HL-60 (cell line): ENCODE measurements around the gene HYAL3.

Experiments
- DNase-seq, 2 experiments: peaks; one replicate each; pipeline ENCODE4 v3.0.0-alpha.2; 2010 to 2020; ENCODE audit warnings: low read depth in 1 of 2, low spot score in 1 of 2
- H3K27ac ChIP-seq: fragments of 250-450 bp; sonication (Bioruptor Pico); replicated peaks from 2 replicates; pipeline ENCODE4 v1.5.1; 2020; ENCODE audit warnings: mild to moderate bottlenecking, moderate library complexity
- H3K27me3 ChIP-seq: fragments of 250-450 bp; sonication (Bioruptor Pico); 2 replicates; pipeline ENCODE4 v1.5.1; 2021; ENCODE audit warnings: mild to moderate bottlenecking, moderate library complexity; ENCODE audit not compliant: insufficient read depth, poor library complexity, severe bottlenecking
- H3K4me3 ChIP-seq: replicated peaks from 2 replicates; pipeline ENCODE4 v1.5.1; 2011; ENCODE audit warnings: mild to moderate bottlenecking, control low read depth, low read length; ENCODE audit not compliant: insufficient read depth
- GABPA ChIP-seq: IDR thresholded peaks from 2 replicates; pipeline ENCODE4 v1.6.1; 2012; ENCODE audit warnings: low read depth
- POLR2AphosphoS5 ChIP-seq: IDR thresholded peaks from 2 replicates; pipeline ENCODE4 v1.6.1; 2012; ENCODE audit warnings: low read depth
- SPI1 ChIP-seq: IDR thresholded peaks from 2 replicates; pipeline ENCODE4 v1.6.1; 2012; ENCODE audit warnings: low read depth, mild to moderate bottlenecking, borderline replicate concordance
- TF ChIP-seq, protein P1 (sequence below): IDR thresholded peaks from 2 replicates; pipeline ENCODE4 v1.6.1; 2012; ENCODE audit warnings: low read depth; ENCODE audit not compliant: insufficient replicate concordance
- TF ChIP-seq, protein P2 (sequence below): IDR thresholded peaks from one replicate; pipeline ENCODE4 v1.5.1; 2011; ENCODE audit warnings: low read length, control low read depth, inconsistent platforms; ENCODE audit not compliant: insufficient read depth

HYAL3 gene

DNA sequence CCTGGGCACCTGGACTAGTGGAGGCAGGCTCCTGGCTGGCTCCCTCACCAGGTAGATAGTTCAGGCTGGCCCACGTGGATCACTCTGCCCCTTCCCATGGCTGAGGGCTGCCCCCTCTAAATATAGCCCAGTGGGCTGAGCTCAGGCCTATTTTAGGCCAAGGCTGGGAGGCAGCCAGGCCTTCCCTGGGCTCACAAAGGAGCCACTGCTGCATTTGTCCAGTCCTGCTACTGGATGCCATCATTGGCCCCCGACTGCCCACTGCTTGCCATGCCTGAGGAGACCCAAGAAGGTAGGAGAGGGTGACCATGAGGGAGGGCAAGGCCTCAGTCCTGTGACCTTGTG, 20.4 kb downstream of the HYAL3 start, which contains the start of gene LSMEM2:
LSMEM2 (plus strand) TSS at position 208 of the 345 bp plus-strand sequence; CDS start at position 235, 27 bp downstream.
- TF ChIP-seq, protein P1, sequence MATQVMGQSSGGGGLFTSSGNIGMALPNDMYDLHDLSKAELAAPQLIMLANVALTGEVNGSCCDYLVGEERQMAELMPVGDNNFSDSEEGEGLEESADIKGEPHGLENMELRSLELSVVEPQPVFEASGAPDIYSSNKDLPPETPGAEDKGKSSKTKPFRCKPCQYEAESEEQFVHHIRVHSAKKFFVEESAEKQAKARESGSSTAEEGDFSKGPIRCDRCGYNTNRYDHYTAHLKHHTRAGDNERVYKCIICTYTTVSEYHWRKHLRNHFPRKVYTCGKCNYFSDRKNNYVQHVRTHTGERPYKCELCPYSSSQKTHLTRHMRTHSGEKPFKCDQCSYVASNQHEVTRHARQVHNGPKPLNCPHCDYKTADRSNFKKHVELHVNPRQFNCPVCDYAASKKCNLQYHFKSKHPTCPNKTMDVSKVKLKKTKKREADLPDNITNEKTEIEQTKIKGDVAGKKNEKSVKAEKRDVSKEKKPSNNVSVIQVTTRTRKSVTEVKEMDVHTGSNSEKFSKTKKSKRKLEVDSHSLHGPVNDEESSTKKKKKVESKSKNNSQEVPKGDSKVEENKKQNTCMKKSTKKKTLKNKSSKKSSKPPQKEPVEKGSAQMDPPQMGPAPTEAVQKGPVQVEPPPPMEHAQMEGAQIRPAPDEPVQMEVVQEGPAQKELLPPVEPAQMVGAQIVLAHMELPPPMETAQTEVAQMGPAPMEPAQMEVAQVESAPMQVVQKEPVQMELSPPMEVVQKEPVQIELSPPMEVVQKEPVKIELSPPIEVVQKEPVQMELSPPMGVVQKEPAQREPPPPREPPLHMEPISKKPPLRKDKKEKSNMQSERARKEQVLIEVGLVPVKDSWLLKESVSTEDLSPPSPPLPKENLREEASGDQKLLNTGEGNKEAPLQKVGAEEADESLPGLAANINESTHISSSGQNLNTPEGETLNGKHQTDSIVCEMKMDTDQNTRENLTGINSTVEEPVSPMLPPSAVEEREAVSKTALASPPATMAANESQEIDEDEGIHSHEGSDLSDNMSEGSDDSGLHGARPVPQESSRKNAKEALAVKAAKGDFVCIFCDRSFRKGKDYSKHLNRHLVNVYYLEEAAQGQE = no peak
- TF ChIP-seq GABPA (no peak), SPI1 (no peak), POLR2AphosphoS5 (no peak)
- TF ChIP-seq, protein P2, sequence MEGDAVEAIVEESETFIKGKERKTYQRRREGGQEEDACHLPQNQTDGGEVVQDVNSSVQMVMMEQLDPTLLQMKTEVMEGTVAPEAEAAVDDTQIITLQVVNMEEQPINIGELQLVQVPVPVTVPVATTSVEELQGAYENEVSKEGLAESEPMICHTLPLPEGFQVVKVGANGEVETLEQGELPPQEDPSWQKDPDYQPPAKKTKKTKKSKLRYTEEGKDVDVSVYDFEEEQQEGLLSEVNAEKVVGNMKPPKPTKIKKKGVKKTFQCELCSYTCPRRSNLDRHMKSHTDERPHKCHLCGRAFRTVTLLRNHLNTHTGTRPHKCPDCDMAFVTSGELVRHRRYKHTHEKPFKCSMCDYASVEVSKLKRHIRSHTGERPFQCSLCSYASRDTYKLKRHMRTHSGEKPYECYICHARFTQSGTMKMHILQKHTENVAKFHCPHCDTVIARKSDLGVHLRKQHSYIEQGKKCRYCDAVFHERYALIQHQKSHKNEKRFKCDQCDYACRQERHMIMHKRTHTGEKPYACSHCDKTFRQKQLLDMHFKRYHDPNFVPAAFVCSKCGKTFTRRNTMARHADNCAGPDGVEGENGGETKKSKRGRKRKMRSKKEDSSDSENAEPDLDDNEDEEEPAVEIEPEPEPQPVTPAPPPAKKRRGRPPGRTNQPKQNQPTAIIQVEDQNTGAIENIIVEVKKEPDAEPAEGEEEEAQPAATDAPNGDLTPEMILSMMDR = no peak
- Histone ChIP-seq H3K4me3 (no peak within 1 kb of the TSS), H3K27me3 (peaks cover 32% of the 10 kb centered on the region), H3K27ac (no peak within 1 kb of the TSS)
- DNase-seq = no peak

DNA sequence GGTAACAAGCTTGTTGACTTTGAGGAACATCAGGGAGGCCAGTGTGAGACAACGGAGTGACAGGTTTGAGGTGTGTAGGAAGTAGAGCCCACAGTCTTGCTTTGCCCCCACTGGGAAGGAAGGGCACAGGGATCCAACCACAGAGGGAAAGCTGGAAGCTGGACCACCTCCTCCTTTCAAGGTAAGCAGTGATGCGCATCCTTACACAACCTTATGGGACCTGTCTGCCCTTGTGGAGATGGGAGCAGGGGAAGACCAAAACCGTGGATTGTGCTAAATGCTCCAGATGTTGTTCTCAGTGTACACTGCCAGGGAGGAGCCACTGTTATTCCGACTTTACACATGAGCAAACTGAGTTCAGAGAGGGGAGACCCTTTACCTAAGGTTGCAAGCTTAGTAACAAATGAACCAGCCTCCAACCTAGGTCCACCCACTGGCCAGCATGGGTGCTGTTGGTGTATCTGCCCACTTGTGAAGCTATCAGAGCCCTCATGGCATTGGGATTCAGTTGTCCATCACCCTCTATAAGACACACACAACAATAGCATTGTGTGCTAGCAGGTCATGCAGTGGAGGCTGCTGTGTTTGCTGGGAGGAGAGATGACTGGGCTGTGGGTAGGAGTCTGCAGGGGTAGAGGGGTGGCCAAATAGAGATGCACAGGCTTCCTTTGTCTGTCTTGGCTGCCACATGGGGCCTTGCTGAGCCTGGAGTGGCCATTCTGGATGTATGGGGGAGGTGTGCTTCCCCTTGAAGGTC, 20.9 kb downstream of the HYAL3 start:
- TF ChIP-seq SPI1 (no peak), POLR2AphosphoS5 (no peak), GABPA (no peak)
- TF ChIP-seq, protein P1 = no peak
- TF ChIP-seq, protein P2 = no peak
- no peak overlapping the region for H3K4me3 ChIP-seq
- H3K27me3 ChIP-seq = peaks cover 34% of the 10 kb centered on the region

DNA sequence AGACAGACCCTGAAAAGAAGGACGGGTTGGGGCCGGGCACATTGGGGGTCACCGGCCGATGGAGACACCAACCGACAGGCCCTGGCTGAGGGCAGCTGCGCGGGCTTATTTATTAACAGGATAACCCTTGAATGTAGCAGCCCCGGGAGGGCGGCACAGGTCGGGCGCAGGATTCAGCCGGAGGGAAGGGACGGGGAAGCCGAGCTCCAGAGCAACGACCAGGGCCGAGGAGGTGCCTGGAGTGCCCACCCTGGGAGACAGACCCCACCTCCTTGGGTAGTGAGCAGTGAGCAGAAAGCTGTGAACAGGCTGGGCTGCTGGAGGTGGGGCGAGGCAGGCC, 22.5 kb downstream of the HYAL3 start:
- Histone ChIP-seq H3K27ac (no peak overlapping the region), H3K27me3 (peaks cover 34% of the 10 kb centered on the region), H3K4me3 (no peak overlapping the region)
- TF ChIP-seq GABPA (no peak), POLR2AphosphoS5 (no peak), SPI1 (no peak)
- TF ChIP-seq, protein P1 = no peak
- TF ChIP-seq, protein P2 = no peak
- DNase-seq = no peak

More for the DNA sequence above, 20.9 kb downstream of the HYAL3 start:
- H3K27ac ChIP-seq = no peak overlapping the region
- no peak for DNase-seq
